ENCODE results near the gene MSL3. TPM values are rescaled to one million over a fixed set of nuclear protein-coding genes. Genes with fewer than 3 reads are reported as not detected.

The MSL3 gene
- total RNA-seq, 1 experiment from 2014 or later, result 17.0 TPM

- TF ChIP-seq, protein P1, sequence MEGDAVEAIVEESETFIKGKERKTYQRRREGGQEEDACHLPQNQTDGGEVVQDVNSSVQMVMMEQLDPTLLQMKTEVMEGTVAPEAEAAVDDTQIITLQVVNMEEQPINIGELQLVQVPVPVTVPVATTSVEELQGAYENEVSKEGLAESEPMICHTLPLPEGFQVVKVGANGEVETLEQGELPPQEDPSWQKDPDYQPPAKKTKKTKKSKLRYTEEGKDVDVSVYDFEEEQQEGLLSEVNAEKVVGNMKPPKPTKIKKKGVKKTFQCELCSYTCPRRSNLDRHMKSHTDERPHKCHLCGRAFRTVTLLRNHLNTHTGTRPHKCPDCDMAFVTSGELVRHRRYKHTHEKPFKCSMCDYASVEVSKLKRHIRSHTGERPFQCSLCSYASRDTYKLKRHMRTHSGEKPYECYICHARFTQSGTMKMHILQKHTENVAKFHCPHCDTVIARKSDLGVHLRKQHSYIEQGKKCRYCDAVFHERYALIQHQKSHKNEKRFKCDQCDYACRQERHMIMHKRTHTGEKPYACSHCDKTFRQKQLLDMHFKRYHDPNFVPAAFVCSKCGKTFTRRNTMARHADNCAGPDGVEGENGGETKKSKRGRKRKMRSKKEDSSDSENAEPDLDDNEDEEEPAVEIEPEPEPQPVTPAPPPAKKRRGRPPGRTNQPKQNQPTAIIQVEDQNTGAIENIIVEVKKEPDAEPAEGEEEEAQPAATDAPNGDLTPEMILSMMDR (IDR thresholded peaks at IDR 0.05), result peak; percentile 87
Observed at GRCh38 chrX:11758400-11759171, 549 bp downstream of the MSL3 start (continued).

DNA sequence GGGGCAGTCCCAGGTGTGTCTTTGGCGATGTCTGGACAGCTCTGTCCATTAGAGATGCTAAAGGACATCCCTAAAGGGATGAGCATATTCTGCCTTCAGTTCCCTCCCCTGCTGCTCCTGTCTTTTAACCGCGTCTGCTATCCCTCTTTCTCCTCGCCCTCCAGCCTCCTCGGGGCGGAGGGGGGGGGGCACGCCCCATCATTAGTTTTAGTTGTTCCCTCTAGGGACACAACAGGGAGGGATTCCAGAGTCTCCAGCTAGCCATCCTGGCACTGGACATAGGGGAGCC, 1.1 kb downstream of the MSL3 start:
- ATAC-seq (peak; percentile 13; the same call in 1 of the 2 replicates), DNase-seq (ENCODE audit: low read depth, low spot score) (no peak)
- no peak for TF ChIP-seq POLR2AphosphoS5 (IDR thresholded peaks at IDR 0.05; ENCODE audit: low read depth, low read length)
- no peak for TF ChIP-seq SIN3A (IDR thresholded peaks at IDR 0.05; ENCODE audit: borderline replicate concordance, insufficient read depth, low read depth, low read length)
- TF ChIP-seq, protein P1 (IDR thresholded peaks at IDR 0.05), result no peak
- TF ChIP-seq, protein P2, sequence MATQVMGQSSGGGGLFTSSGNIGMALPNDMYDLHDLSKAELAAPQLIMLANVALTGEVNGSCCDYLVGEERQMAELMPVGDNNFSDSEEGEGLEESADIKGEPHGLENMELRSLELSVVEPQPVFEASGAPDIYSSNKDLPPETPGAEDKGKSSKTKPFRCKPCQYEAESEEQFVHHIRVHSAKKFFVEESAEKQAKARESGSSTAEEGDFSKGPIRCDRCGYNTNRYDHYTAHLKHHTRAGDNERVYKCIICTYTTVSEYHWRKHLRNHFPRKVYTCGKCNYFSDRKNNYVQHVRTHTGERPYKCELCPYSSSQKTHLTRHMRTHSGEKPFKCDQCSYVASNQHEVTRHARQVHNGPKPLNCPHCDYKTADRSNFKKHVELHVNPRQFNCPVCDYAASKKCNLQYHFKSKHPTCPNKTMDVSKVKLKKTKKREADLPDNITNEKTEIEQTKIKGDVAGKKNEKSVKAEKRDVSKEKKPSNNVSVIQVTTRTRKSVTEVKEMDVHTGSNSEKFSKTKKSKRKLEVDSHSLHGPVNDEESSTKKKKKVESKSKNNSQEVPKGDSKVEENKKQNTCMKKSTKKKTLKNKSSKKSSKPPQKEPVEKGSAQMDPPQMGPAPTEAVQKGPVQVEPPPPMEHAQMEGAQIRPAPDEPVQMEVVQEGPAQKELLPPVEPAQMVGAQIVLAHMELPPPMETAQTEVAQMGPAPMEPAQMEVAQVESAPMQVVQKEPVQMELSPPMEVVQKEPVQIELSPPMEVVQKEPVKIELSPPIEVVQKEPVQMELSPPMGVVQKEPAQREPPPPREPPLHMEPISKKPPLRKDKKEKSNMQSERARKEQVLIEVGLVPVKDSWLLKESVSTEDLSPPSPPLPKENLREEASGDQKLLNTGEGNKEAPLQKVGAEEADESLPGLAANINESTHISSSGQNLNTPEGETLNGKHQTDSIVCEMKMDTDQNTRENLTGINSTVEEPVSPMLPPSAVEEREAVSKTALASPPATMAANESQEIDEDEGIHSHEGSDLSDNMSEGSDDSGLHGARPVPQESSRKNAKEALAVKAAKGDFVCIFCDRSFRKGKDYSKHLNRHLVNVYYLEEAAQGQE (IDR thresholded peaks at IDR 0.05; ENCODE audit: insufficient read depth in 1 of 2, low read depth in 2 of 2, low read length in 1 of 2), result no peak
- TF ChIP-seq TCF7L2 (IDR thresholded peaks at IDR 0.05; ENCODE audit: low read depth, low read length), result no peak
- no peaks in the 10 kb centered on the region; the same call in 1 of the 2 replicates for H3K4me1 ChIP-seq (ENCODE audit: control insufficient read depth, insufficient read depth, low read length)
- peak overlapping the region; percentile 73 for H3K27ac ChIP-seq (ENCODE audit: low read length)
- ChIA-PET CTCF (interaction anchor here (0.6 kb wide), 3 partner anchors 15 to 1786 kb away, joined by 3 read pairs; no protein-coding TSS in a partner anchor), POLR2A (no interaction called here)
- BruUV-seq (replicated peaks), result no TSS peak
- H3K36me3 ChIP-seq (ENCODE audit: control insufficient read depth, insufficient read depth, low read length), result peaks cover 2% of the 10 kb centered on the region; the same call in 1 of the 2 replicates
- peak overlapping the region; percentile 64 to 73 for H3K4me3 ChIP-seq (ENCODE audit: low read depth in 2 of 2, low read length in 2 of 2)
- no peaks in the 10 kb centered on the region for H3K9me3 ChIP-seq (ENCODE audit: control insufficient read depth, insufficient read depth, low read depth, low read length)
- in situ Hi-C loops (cut with HindIII; ENCODE audit: low pct_unique_long_range_greater_than_20kb, low sequenced_read_pairs), result no loop called here
- H3K27me3 ChIP-seq (ENCODE audit: control insufficient read depth, insufficient read depth, low read length), result no peaks in the 10 kb centered on the region; the same call in 1 of the 2 replicates
- intact Hi-C loops (cut with micrococcal nuclease; ENCODE audit: unreplicated experiment), result no loop called here

Data from Panc1 (cell line).